ENCODE data around the gene TTYH1.

The TTYH1 gene

DNA sequence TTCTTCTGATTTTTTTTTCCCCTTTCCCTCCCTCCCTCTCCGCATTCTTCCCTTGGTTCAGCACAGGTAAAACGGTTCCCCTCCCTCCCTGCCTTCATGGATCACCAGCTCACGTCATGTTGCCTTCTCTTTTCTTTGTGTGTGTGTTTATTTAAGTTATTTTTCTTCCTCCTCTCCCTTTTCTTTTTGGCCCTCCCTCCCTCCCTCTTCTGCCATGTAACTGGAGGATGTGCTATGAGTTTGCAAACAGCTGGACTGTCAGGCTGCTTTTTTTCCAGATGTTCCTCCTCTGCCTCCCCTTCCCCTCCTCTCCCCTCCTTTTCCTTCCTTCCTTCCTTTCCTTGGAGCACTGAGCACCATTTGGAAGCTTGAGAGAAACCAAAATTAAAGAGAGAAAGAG, 46.3 kb downstream of the TTYH1 start:
- TF ChIP-seq ZFX (IDR thresholded peaks at IDR 0.05): no peak
- TF ChIP-seq, protein P1, sequence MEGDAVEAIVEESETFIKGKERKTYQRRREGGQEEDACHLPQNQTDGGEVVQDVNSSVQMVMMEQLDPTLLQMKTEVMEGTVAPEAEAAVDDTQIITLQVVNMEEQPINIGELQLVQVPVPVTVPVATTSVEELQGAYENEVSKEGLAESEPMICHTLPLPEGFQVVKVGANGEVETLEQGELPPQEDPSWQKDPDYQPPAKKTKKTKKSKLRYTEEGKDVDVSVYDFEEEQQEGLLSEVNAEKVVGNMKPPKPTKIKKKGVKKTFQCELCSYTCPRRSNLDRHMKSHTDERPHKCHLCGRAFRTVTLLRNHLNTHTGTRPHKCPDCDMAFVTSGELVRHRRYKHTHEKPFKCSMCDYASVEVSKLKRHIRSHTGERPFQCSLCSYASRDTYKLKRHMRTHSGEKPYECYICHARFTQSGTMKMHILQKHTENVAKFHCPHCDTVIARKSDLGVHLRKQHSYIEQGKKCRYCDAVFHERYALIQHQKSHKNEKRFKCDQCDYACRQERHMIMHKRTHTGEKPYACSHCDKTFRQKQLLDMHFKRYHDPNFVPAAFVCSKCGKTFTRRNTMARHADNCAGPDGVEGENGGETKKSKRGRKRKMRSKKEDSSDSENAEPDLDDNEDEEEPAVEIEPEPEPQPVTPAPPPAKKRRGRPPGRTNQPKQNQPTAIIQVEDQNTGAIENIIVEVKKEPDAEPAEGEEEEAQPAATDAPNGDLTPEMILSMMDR (conservative IDR thresholded peaks at IDR 0.05): no peak
- H3K27ac ChIP-seq: peak overlapping the region; percentile 100

DNA sequence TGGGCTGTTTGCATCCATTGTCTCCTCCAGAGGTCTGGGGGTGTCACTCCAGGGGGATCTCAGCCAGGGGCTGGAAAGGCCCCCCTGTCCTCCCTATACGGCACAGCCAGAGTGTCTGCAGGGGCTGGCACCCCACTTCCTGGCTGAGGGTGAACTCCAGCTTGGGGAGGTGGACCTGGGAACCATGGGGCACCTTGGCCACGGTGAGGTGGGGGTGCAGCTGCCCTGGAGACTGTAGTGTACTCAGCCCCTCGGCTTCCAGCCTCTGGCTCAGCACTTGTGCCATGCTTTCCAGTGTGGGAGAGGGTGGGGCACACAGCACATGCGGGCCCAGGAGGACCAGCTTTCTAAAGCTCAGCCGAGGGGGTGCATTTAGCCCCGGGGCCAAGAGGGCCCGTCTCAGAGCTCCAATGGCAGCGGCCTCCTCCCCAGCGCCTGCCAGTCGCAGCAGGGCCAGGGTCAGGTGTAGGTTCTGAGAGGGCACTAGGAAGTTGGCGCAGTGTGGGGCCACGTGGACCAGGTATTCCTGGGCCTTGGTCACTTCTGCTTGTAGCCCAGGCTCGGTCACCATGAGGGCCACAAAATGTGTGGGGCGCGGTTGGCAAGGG, 46.9 kb downstream of the TTYH1 start:
- H3K27ac ChIP-seq: peak overlapping the region; percentile 100
- TF ChIP-seq, protein P1 (conservative IDR thresholded peaks at IDR 0.05): no peak
- no peak for TF ChIP-seq ZFX (IDR thresholded peaks at IDR 0.05)

DNA sequence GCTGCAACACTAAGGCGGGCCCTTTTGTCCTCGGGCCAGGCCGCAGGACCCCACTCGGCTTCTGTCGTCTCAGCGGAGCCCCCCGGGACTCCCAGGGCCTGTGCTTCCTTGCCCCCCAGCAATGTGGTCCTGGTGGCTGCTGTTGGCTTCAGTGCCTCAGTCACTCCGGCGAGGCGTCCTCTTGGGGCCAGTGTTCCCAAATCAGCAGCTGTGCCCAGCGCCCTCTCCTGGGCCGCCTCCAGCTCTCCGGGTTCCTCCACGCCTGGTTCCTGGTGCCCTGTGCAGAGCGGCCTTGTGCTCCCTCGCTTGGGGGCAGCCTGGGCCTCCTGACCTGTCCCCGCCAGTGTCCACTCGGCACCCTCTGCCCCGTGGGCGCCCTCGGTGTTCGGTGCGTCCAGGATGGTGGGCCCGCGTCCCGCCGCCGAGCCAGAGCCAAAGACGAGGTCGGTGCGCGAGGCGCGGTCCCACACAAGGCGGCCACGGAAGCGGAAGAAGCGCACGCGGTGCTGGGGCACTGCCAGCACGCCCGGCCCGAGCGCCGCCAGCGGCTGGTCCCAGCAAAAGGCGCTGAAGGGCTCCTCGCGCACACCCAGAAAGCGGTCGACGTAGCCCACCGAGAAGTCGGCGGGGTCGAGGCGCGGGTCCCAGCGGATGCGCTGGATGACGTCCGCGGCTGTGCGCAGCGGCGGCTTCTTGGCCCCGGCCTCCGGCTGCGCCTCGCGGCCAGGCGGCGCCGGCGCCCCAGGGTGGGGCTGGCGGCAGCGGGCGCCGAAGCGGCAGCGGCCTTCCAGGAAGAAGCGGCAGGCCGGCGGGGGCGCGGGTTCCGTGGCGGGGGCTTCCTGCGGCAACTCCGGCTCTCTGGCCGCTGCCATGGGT, 47.6 kb downstream of the TTYH1 start:
- TF ChIP-seq ZFX (IDR thresholded peaks at IDR 0.05): peak; percentile 82; the same call in 1 of the 2 replicates
- TF ChIP-seq, protein P1 (conservative IDR thresholded peaks at IDR 0.05): no peak; the same call in 1 of the 2 replicates
- H3K27ac ChIP-seq: peak overlapping the region; percentile 100

DNA sequence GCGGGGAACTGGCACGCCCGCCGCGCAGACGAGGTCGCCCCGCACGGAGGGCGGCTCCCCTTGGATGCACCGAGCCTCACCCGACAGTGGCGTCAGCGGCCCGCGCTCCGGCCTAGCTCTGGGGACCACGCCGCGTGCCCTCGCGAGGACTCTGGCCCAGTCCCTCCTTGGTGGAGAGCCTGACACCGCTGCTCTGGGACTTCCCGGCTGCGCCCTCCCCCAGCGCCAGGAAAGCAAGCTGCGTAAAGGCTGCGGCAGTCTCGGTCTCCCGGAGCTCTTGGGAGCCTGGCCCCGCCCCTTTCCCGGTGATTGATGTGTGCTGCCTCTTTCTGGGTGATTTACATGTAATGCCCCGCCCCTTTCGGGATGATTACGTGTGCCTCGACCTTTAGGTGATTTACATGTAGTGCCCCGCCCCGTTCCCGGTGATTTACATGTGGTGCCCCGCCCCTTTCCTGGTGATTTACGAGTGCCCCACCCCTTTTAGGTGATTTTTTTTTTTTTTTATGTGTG, 48.3 kb downstream of the TTYH1 start, which contains the start of gene LENG9:
LENG9 (minus strand) TSS at position 248 of the 513 bp plus-strand sequence. CDS start 252 bp downstream, outside the sequence.
- peak within 1 kb of the TSS; percentile 100 for H3K27ac ChIP-seq
- TF ChIP-seq, protein P1 (conservative IDR thresholded peaks at IDR 0.05): no peak
- peak; percentile 55; the same call in 1 of the 2 replicates for TF ChIP-seq ZFX (IDR thresholded peaks at IDR 0.05)

DNA sequence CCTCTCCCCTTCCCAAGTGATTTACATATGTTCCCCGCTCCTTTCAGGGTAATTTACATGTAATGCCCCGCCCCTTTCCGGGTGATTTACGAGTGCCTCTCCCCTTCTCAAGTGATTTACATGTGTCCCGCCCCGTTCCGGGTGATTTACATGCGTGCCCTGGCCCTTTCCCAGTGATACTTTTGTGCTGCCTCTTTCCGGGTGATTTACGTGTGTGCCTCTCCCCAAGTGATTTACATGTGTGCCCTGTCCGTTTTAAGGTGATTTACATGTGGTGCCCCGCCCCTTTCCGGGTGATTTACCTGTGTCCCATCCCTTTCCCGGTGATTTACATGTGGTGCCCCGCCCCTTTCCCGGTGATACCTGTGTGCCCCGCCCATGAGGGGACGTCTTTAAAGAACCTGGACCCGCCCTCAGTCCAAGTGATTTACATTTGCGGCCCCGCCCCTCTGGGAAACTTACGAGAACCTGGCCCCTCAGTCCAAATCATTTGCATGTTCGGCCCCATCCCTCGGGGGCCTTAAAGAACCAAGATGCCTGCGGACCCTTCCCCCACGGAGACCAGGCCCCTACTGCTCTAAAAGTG, 48.9 kb downstream of the TTYH1 start:
- TF ChIP-seq, protein P1 (conservative IDR thresholded peaks at IDR 0.05): no peak
- TF ChIP-seq ZFX (IDR thresholded peaks at IDR 0.05): no peak
- H3K27ac ChIP-seq: peak overlapping the region; percentile 100

DNA sequence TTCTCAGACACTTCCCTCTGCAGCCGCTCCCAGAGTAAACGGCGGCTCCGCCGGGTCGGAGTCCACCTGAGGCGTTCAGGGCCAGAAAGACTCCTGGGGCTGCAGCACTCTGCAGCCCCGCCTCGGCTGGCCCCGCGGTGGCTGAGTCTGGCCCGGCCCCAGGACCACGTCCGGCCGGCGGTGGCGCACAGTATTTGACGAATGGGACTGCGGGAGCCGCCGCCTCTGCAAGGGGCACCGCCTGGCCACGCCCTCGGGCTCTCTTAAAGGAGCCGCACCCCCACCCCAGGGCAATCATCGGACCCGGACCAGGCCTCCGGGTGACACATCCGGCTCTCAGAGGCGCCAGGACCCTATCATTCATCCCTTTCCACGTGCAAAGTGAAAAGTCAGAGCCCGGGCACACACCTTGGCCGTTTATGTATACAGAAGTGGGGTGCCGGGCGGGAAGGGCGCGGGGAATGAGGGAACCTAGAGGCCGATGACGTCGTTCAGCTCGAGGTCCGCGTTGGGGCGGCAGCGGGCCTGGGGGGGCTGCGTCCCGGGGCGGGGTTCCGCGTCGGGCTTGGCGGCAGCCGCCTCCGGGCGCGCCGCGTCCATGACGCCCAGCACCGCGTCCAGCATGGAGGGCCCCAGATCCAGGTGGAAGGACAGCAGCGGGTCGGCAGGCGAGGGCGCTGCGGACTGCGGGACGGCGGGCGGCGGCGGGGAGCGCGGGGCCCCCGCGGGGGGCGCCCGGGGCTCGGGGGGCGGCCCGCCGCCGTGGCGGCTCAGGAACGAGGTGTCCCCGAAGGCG, 49.6 kb downstream of the TTYH1 start:
- TF ChIP-seq, protein P1 (conservative IDR thresholded peaks at IDR 0.05): no peak
- TF ChIP-seq ZFX (IDR thresholded peaks at IDR 0.05): no peak
- H3K27ac ChIP-seq: peak overlapping the region; percentile 100
